Keratinocyte (primary cell): ENCODE data around the gene KCNMA1. TPM values are rescaled to one million over a fixed set of nuclear protein-coding genes. Genes with fewer than 3 reads are reported as not detected.

Experiments used
- DNase-seq: peaks from one replicate; pipeline ENCODE4 v3.0.0-alpha.2; 2011; ENCODE audit warnings: low read depth, missing footprints, low spot score
- FAIRE-seq: peaks from 2 replicates; lab custom pipeline; 2011; peaks lifted over from hg19 to GRCh38; lab: Jason Lieb, UNC
- H2AFZ ChIP-seq: 2 replicates; pipeline ENCODE4 v1.6.0; 2012; ENCODE audit warnings: low read length, control low read depth, inconsistent platforms; ENCODE audit not compliant: control insufficient read depth
- H3K27ac ChIP-seq: 2 replicates; pipeline ENCODE4 v1.5.1; 2011; ENCODE audit warnings: low read length; ENCODE audit not compliant: control insufficient read depth, insufficient read depth
- H3K27me3 ChIP-seq: 3 replicates; pipeline ENCODE4 v1.6.0; 2011; ENCODE audit warnings: low read length; ENCODE audit not compliant: control insufficient read depth, insufficient read depth; ENCODE audit errors: extremely low read depth
- H3K36me3 ChIP-seq, 2 experiments: 2 replicates in 1 of 2; 3 replicates in 1 of 2; pipeline ENCODE4 v1.5.1; 2011; ENCODE audit warnings: low read length in 2 of 2, mild to moderate bottlenecking in 1 of 2; ENCODE audit not compliant: control insufficient read depth in 2 of 2, insufficient read depth in 2 of 2; ENCODE audit errors: extremely low read depth in 1 of 2
- H3K4me1 ChIP-seq: 3 replicates; pipeline ENCODE4 v1.5.1; 2011; ENCODE audit warnings: low read length; ENCODE audit not compliant: control insufficient read depth, insufficient read depth; ENCODE audit errors: extremely low read depth
- H3K4me2 ChIP-seq: 3 replicates; pipeline ENCODE4 v1.6.0; 2011; ENCODE audit warnings: low read depth, low read length; ENCODE audit not compliant: control insufficient read depth, insufficient read depth; ENCODE audit errors: extremely low read depth
- H3K4me3 ChIP-seq, 3 experiments: fragments of 200-600 bp in 1 of 3; sonication (generic) in 1 of 3; 2 replicates in 2 of 3; 3 replicates in 1 of 3; pipeline ENCODE4 v1.5.1; 2011 to 2016; ENCODE audit warnings: low read length in 3 of 3, mild to moderate bottlenecking in 3 of 3, control low read depth in 2 of 3, inconsistent platforms in 1 of 3, low read depth in 1 of 3, mixed read lengths in 1 of 3, mixed run types in 1 of 3, moderate library complexity in 1 of 3; ENCODE audit not compliant: control insufficient read depth in 2 of 3, insufficient read depth in 2 of 3; ENCODE audit errors: extremely low read depth in 1 of 3
- H3K79me2 ChIP-seq: 2 replicates; pipeline ENCODE4 v1.6.0; 2012; ENCODE audit warnings: low read length; ENCODE audit not compliant: control insufficient read depth, insufficient read depth
- H3K9ac ChIP-seq: 3 replicates; pipeline ENCODE4 v1.6.0; 2011; ENCODE audit warnings: low read length; ENCODE audit not compliant: control insufficient read depth, insufficient read depth; ENCODE audit errors: extremely low read depth
- H3K9me1 ChIP-seq: 3 replicates; pipeline ENCODE4 v1.6.0; 2011; ENCODE audit warnings: low read length; ENCODE audit not compliant: control insufficient read depth, insufficient read depth; ENCODE audit errors: extremely low read depth
- H3K9me3 ChIP-seq: 2 replicates; pipeline ENCODE4 v1.5.1; 2012; ENCODE audit warnings: low read depth, low read length; ENCODE audit not compliant: control insufficient read depth
- H4K20me1 ChIP-seq: 3 replicates; pipeline ENCODE4 v1.6.0; 2011; ENCODE audit warnings: low read length; ENCODE audit not compliant: control insufficient read depth, insufficient read depth; ENCODE audit errors: extremely low read depth
- EZH2 ChIP-seq: IDR thresholded peaks from one replicate; pipeline ENCODE4 v1.6.1; 2012; ENCODE audit warnings: inconsistent platforms, mild to moderate bottlenecking, low read length, moderate library complexity
- dilution Hi-C: fragments of 300-500 bp; cut with MboI; formaldehyde crosslinking; loops from one replicate; pipeline ENCODE4 v1.7.0; 2020; ENCODE audit warnings: low sequenced_read_pairs; ENCODE audit not compliant: extremely low pct_ligation_motif_present
- polyA plus RNA-seq, 5 experiments: library from polyadenylated mRNA; depleted of rRNA in 3 of 5; stranded (reverse) in 3 of 5; stranded (forward) in 1 of 5; unstranded in 1 of 5; fragments of >200 nt; gene quantifications; 1 replicate in 1 of 5; 2 replicates in 3 of 5; 3 replicates in 1 of 5; pipeline versions ENCODE4 v1.2.1 to v1.2.3, GENCODE V29; 2011 to 2012; ENCODE audit warnings: missing spikeins in 2 of 5, low read depth in 1 of 5, low replicate concordance in 1 of 5
- TF ChIP-seq, protein P1 (sequence below), 3 experiments: IDR thresholded peaks in 1 of 3; conservative IDR thresholded peaks in 1 of 3; optimal IDR thresholded peaks in 1 of 3; 2 replicates in 2 of 3; 3 replicates in 1 of 3; pipeline versions ENCODE3 to v1.5.1; 2011; ENCODE audit warnings: low read length in 3 of 3, mild to moderate bottlenecking in 3 of 3, moderate library complexity in 2 of 3, control low read depth in 1 of 3, inconsistent platforms in 1 of 3; ENCODE audit not compliant: insufficient read depth in 2 of 3; ENCODE audit errors: extremely low read depth in 1 of 3

KCNMA1 gene
- polyA plus RNA-seq, 1 donor (not counting 4 experiments of a cell fraction or from before 2014, with no cell fraction given) = 6.3 TPM

DNA sequence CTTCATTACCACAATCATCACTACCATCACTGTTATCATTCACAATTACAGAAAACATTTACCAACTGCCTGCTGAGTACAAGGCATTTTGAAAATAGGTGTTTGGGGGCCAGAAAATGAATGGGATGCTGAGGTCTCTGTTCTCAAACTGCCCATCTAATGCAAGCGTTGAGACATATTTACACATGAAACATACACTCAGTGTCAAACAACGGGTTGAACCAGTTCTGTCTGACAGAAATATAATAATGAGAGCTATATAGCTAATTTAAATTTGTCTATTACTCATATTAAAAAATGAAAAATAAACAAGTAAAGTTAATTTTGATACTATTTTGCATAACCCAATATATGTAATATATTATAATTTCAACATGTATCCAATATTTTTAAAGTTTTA, 303.1 kb downstream of the KCNMA1 start:
- Histone ChIP-seq H3K27me3 (no peaks in the 10 kb centered on the region), H3K9ac (no peak overlapping the region), H3K9me1 (no peaks in the 10 kb centered on the region), H3K79me2 (no peaks in the 10 kb centered on the region), H3K4me3 (no peak overlapping the region), H4K20me1 (no peaks in the 10 kb centered on the region), H2AFZ (no peak overlapping the region), H3K9me3 (peaks cover under 1% of the 10 kb centered on the region), H3K36me3 (no peaks in the 10 kb centered on the region), H3K4me1 (no peaks in the 10 kb centered on the region), H3K27ac (no peak overlapping the region), H3K4me2 (no peak overlapping the region)
- FAIRE-seq (no peak), DNase-seq (no peak)
- dilution Hi-C loops = no loop called here
- TF ChIP-seq, protein P1, sequence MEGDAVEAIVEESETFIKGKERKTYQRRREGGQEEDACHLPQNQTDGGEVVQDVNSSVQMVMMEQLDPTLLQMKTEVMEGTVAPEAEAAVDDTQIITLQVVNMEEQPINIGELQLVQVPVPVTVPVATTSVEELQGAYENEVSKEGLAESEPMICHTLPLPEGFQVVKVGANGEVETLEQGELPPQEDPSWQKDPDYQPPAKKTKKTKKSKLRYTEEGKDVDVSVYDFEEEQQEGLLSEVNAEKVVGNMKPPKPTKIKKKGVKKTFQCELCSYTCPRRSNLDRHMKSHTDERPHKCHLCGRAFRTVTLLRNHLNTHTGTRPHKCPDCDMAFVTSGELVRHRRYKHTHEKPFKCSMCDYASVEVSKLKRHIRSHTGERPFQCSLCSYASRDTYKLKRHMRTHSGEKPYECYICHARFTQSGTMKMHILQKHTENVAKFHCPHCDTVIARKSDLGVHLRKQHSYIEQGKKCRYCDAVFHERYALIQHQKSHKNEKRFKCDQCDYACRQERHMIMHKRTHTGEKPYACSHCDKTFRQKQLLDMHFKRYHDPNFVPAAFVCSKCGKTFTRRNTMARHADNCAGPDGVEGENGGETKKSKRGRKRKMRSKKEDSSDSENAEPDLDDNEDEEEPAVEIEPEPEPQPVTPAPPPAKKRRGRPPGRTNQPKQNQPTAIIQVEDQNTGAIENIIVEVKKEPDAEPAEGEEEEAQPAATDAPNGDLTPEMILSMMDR (optimal IDR thresholded peaks at IDR 0.05 in 1 of 3, IDR thresholded peaks at IDR 0.05 in 1 of 3, conservative IDR thresholded peaks at IDR 0.05 in 1 of 3; ENCODE audit: extremely low read depth in 1 of 3, insufficient read depth in 2 of 3, low read length in 3 of 3) = no peak
- no peak for TF ChIP-seq EZH2

- TF ChIP-seq, protein P1 (optimal IDR thresholded peaks at IDR 0.05 in 1 of 3, IDR thresholded peaks at IDR 0.05 in 1 of 3, conservative IDR thresholded peaks at IDR 0.05 in 1 of 3; ENCODE audit: extremely low read depth in 1 of 3, insufficient read depth in 2 of 3, low read length in 3 of 3) = no peak
- no peak for TF ChIP-seq EZH2
- Histone ChIP-seq H3K36me3 (no peaks in the 10 kb centered on the region), H2AFZ (no peak overlapping the region), H3K27ac (no peak overlapping the region), H3K9me1 (no peaks in the 10 kb centered on the region), H3K4me3 (no peak overlapping the region), H3K4me1 (no peaks in the 10 kb centered on the region), H4K20me1 (no peaks in the 10 kb centered on the region), H3K27me3 (no peaks in the 10 kb centered on the region), H3K79me2 (no peaks in the 10 kb centered on the region), H3K9me3 (no peaks in the 10 kb centered on the region), H3K9ac (no peak overlapping the region), H3K4me2 (no peak overlapping the region)
- FAIRE-seq (no peak), DNase-seq (no peak)
- dilution Hi-C loops = no loop called here
Observed at GRCh38 chr10:77333610-77334340, 303.8 kb downstream of the KCNMA1 start.
